K562 (cell line): ENCODE measurements around the gene SOCS3. TPM values are rescaled to one million over a fixed set of nuclear protein-coding genes. Genes with fewer than 3 reads are reported as not detected.
A peak's percentile ranks its signal among the peaks of the same experiment; 100 is the strongest.

ENCODE experiments used
- ADNP ChIP-seq: fragments of 200-800 bp; sonication (Bioruptor generic); IDR thresholded peaks from 2 replicates; pipeline ENCODE4 v1.6.1; 2016; ENCODE audit warnings: missing genetic modification characterization, missing compliant biosample characterization
- AFF4 ChIP-seq: sonication (generic); formaldehyde crosslinking; IDR thresholded peaks from 2 replicates; pipeline ENCODE4 v1.8.0; 2023; ENCODE audit warnings: mild to moderate bottlenecking, missing genetic modification reagents
- CC2D1A ChIP-seq: fragments of 450-650 bp; IDR thresholded peaks from 2 replicates; pipeline ENCODE4 v1.6.1; 2017; ENCODE audit warnings: mild to moderate bottlenecking
- E2F4 ChIP-seq: sonication (generic); formaldehyde crosslinking; IDR thresholded peaks from 2 replicates; pipeline ENCODE4 v1.8.0; 2022; ENCODE audit warnings: mild to moderate bottlenecking, low read depth, missing genetic modification reagents
- ELK3 ChIP-seq: fragments of 450-650 bp; formaldehyde crosslinking; IDR thresholded peaks from 2 replicates; pipeline ENCODE4 v1.4.0; 2020; ENCODE audit warnings: mild to moderate bottlenecking
- EZH2 ChIP-seq: IDR thresholded peaks from 2 replicates; pipeline ENCODE4 v1.6.1; 2012; ENCODE audit warnings: low read depth, mild to moderate bottlenecking, inconsistent platforms, low read length, borderline replicate concordance
- FOXO4 ChIP-seq: fragments of 450-650 bp; formaldehyde crosslinking; IDR thresholded peaks from 2 replicates; pipeline ENCODE4 v1.4.0; 2020; ENCODE audit warnings: mild to moderate bottlenecking, moderate library complexity
- FOXP1 ChIP-seq: sonication (generic); formaldehyde crosslinking; IDR thresholded peaks from 2 replicates; pipeline ENCODE4 v1.8.0; 2022; ENCODE audit warnings: mild to moderate bottlenecking, missing genetic modification reagents
- GABPB1 ChIP-seq: sonication (generic); formaldehyde crosslinking; IDR thresholded peaks from 2 replicates; pipeline ENCODE4 v1.8.0; 2022; ENCODE audit warnings: mild to moderate bottlenecking, missing genetic modification reagents
- HES1 ChIP-seq: fragments of 450-650 bp; IDR thresholded peaks from 2 replicates; pipeline ENCODE4 v1.6.1; 2016; ENCODE audit warnings: low read depth, mild to moderate bottlenecking, moderate library complexity
- HNRNPH1 ChIP-seq: fragments of 200-400 bp; formaldehyde crosslinking; optimal IDR thresholded peaks from 2 replicates; pipeline ENCODE3; 2017; ENCODE audit warnings: low read depth, mild to moderate bottlenecking, low read length, moderate library complexity
- MEIS2 ChIP-seq: fragments of 450-650 bp; IDR thresholded peaks from 2 replicates; pipeline ENCODE4 v1.6.1; 2014; ENCODE audit warnings: mild to moderate bottlenecking; ENCODE audit not compliant: partially characterized antibody
- PCBP2 ChIP-seq: fragments of 200-400 bp; formaldehyde crosslinking; IDR thresholded peaks from 2 replicates; pipeline ENCODE4 v1.6.1; 2018; ENCODE audit warnings: low read length, low read depth, mild to moderate bottlenecking, moderate library complexity; ENCODE audit not compliant: poor library complexity, severe bottlenecking
- PHF8 ChIP-seq: fragments of 200-600 bp; sonication (generic); IDR thresholded peaks from 2 replicates; pipeline ENCODE4 v1.6.1; 2012; ENCODE audit warnings: mixed run types, mild to moderate bottlenecking, inconsistent platforms, low read length, moderate library complexity, borderline replicate concordance
- SETDB1 ChIP-seq: IDR thresholded peaks from one replicate; pipeline ENCODE4 v1.6.1; 2012; ENCODE audit warnings: low read length, control low read depth, inconsistent platforms
- ZNF695 ChIP-seq: fragments of 450-650 bp; formaldehyde crosslinking; IDR thresholded peaks from 2 replicates; pipeline ENCODE4 v1.4.0; 2020; ENCODE audit warnings: mild to moderate bottlenecking, moderate library complexity
- ZZZ3 ChIP-seq: fragments of 450-650 bp; IDR thresholded peaks from 2 replicates; pipeline ENCODE4 v1.6.1; 2016; ENCODE audit warnings: antibody characterized with exemption, mild to moderate bottlenecking, moderate library complexity
- polyA plus RNA-seq, 8 experiments: library from polyadenylated mRNA; depleted of rRNA in 4 of 8; stranded (reverse) in 5 of 8; unstranded in 3 of 8; fragments of >200 nt; fragmentation: Nextera tagmentation in 2 of 8; fragmentation: Illumina TruSeq in 1 of 8; extraction: Ambion mirVana in 2 of 8; extraction: Trizol in 1 of 8; gene quantifications; 2 replicates each; pipeline versions ENCODE4 v1.2.1 to v1.2.3, GENCODE V29; 2011 to 2014; ENCODE audit warnings: inconsistent platforms in 1 of 8, missing spikeins in 1 of 8
- total RNA-seq, 7 experiments: library from RNA; depleted of rRNA in 6 of 7; stranded (reverse); fragments of >200 nt in 6 of 7; fragmentation: Illumina TruSeq in 2 of 7; extraction: Trizol in 2 of 7; gene quantifications; 2 replicates each; pipeline versions ENCODE4 v1.2.1 to v1.2.3, GENCODE V29; 2011 to 2021; ENCODE audit warnings: low replicate concordance in 1 of 7

Gene SOCS3
- total and polyA plus RNA-seq, 9 of the 15 experiments (the other 6 are each of a cell fraction or from before 2014, with no cell fraction given) = 0.56 to 38.9 (median 13.7) TPM

- TF ChIP-seq ELK3 (CRISPR knock-in tag) = no peak
- TF ChIP-seq EZH2 = no peak
- peak; percentile 89; the same call in 1 of the 2 replicates for TF ChIP-seq PHF8
- no peak for TF ChIP-seq HES1
- TF ChIP-seq MEIS2 = peak; percentile 37
- peak; percentile 97 for TF ChIP-seq GABPB1 (CRISPR knock-in tag)
- no peak for TF ChIP-seq ZZZ3
- no peak for TF ChIP-seq HNRNPH1
- no peak for TF ChIP-seq ZNF695 (CRISPR knock-in tag)
- no peak for TF ChIP-seq PCBP2
- no peak; the same call in 1 of the 2 replicates for TF ChIP-seq AFF4 (CRISPR knock-in tag)
- no peak for TF ChIP-seq FOXO4
- TF ChIP-seq CC2D1A = no peak
- TF ChIP-seq ADNP (tag) = no peak
- TF ChIP-seq E2F4 (CRISPR knock-in tag) = 0 out of 2 replicates have a peak, but pooled peaks have one; percentile 63
- no peak for TF ChIP-seq SETDB1
- TF ChIP-seq FOXP1 (CRISPR knock-in tag) = peak; percentile 90
Observed at GRCh38 chr17:78378225-78379130, 18.6 kb upstream of the SOCS3 start, which contains the start of gene PGS1 (continued).
